ENCODE results near the gene MAP2K5. TPM values are rescaled to one million over a fixed set of nuclear protein-coding genes. Genes with fewer than 3 reads are reported as not detected.

The MAP2K5 gene
- total and polyA plus RNA-seq, 2 experiments from 2014 or later = 6.8 to 13.6 TPM

GRCh38 chr15:67783303-67783702 is 240.8 kb downstream of the MAP2K5 start:
- Histone ChIP-seq H3K27ac (no peak overlapping the region), H3K4me1 (ENCODE audit: low read depth) (no peaks in the 10 kb centered on the region), H3K4me3 (no peak overlapping the region), H3K36me3 (no peaks in the 10 kb centered on the region), H3K27me3 (peaks cover 100% of the 10 kb centered on the region), H3K9me3 (ENCODE audit: low read depth) (no peaks in the 10 kb centered on the region)
- no peak for TF ChIP-seq CTCF (IDR thresholded peaks at IDR 0.05; ENCODE audit: low read depth, low read length)
- no peak for DNase-seq (ENCODE audit: low read depth in 1 of 2, low spot score in 1 of 2)

- H3K27me3 ChIP-seq = peaks cover 95% of the 10 kb centered on the region
- no peaks in the 10 kb centered on the region for H3K36me3 ChIP-seq
- H3K9me3 ChIP-seq (ENCODE audit: low read depth) = no peaks in the 10 kb centered on the region
- no peak for TF ChIP-seq CTCF (IDR thresholded peaks at IDR 0.05; ENCODE audit: low read depth, low read length)
- no peak overlapping the region for H3K27ac ChIP-seq
- DNase-seq (ENCODE audit: low read depth in 1 of 2, low spot score in 1 of 2) = no peak
- H3K4me1 ChIP-seq (ENCODE audit: low read depth) = no peaks in the 10 kb centered on the region
- no peak overlapping the region for H3K4me3 ChIP-seq
Observed at GRCh38 chr15:67784090-67784781, 241.7 kb downstream of the MAP2K5 start.

GRCh38 chr15:67784856-67785430 is 242.4 kb downstream of the MAP2K5 start:
- Histone ChIP-seq H3K27me3 (peaks cover 95% of the 10 kb centered on the region), H3K4me3 (no peak overlapping the region), H3K9me3 (ENCODE audit: low read depth) (no peaks in the 10 kb centered on the region), H3K36me3 (no peaks in the 10 kb centered on the region), H3K4me1 (ENCODE audit: low read depth) (no peaks in the 10 kb centered on the region), H3K27ac (no peak overlapping the region)
- no peak for TF ChIP-seq CTCF (IDR thresholded peaks at IDR 0.05; ENCODE audit: low read depth, low read length)
- DNase-seq (ENCODE audit: low read depth in 1 of 2, low spot score in 1 of 2) = no peak

- TF ChIP-seq CTCF (IDR thresholded peaks at IDR 0.05; ENCODE audit: low read depth, low read length) = no peak
- DNase-seq (ENCODE audit: low read depth in 1 of 2, low spot score in 1 of 2) = no peak
- Histone ChIP-seq H3K27ac (no peak overlapping the region), H3K36me3 (no peaks in the 10 kb centered on the region), H3K4me3 (no peak overlapping the region), H3K9me3 (ENCODE audit: low read depth) (no peaks in the 10 kb centered on the region), H3K4me1 (ENCODE audit: low read depth) (no peaks in the 10 kb centered on the region), H3K27me3 (peaks cover 95% of the 10 kb centered on the region)
Observed at GRCh38 chr15:67785431-67785830, 242.9 kb downstream of the MAP2K5 start.

- H3K36me3 ChIP-seq = no peaks in the 10 kb centered on the region
- H3K4me1 ChIP-seq (ENCODE audit: low read depth) = no peaks in the 10 kb centered on the region
Observed at GRCh38 chr15:67786646-67787045, 244.1 kb downstream of the MAP2K5 start.

More at GRCh38 chr15:67786646-67787045, 244.1 kb downstream of the MAP2K5 start:
- Histone ChIP-seq H3K27ac (no peak overlapping the region), H3K4me3 (no peak overlapping the region), H3K9me3 (ENCODE audit: low read depth) (no peaks in the 10 kb centered on the region), H3K27me3 (peaks cover 95% of the 10 kb centered on the region)
- TF ChIP-seq CTCF (IDR thresholded peaks at IDR 0.05; ENCODE audit: low read depth, low read length) = no peak
- DNase-seq (ENCODE audit: low read depth in 1 of 2, low spot score in 1 of 2) = no peak

Data from cardiac muscle cell (in vitro differentiated cells and primary cell).